GM18867 (cell line): ENCODE results near the gene JAG2.
"Not testable (repeated sequence)": the region's sequence is repeated elsewhere in the genome, so short reads cannot be mapped to it uniquely, and the experiment has no call there.

Experiments
- ATAC-seq: cut with Tn5 transposase; IDR thresholded peaks from one replicate; pipeline ENCODE4 v1.9.1; 2021; ENCODE audit warnings: mild to moderate bottlenecking, moderate library complexity; ENCODE audit not compliant: unreplicated experiment

Gene JAG2

GRCh38 chr14:105123064-105123665, 45.4 kb downstream of the JAG2 start:
- ATAC-seq: no peak

- no peak for ATAC-seq
Measured at GRCh38 chr14:105120056-105120455, 48.5 kb downstream of the JAG2 start.

- no peak for ATAC-seq
Measured at GRCh38 chr14:105119408-105120025, 49.1 kb downstream of the JAG2 start.

- ATAC-seq: no peak
Measured at GRCh38 chr14:105118646-105119407, 49.7 kb downstream of the JAG2 start.

GRCh38 chr14:105117710-105118385, 50.7 kb downstream of the JAG2 start:
- ATAC-seq: no peak

GRCh38 chr14:105117257-105117646, 51.3 kb downstream of the JAG2 start:
- no peak for ATAC-seq

- no peak for ATAC-seq
Measured at GRCh38 chr14:105116451-105117256, 51.9 kb downstream of the JAG2 start.

- ATAC-seq: not testable (repeated sequence)
Measured at GRCh38 chr14:105109243-105109642, 59.3 kb downstream of the JAG2 start.

GRCh38 chr14:105108516-105108864, 60.1 kb downstream of the JAG2 start:
- no peak for ATAC-seq

GRCh38 chr14:105107781-105108515, 60.6 kb downstream of the JAG2 start:
- ATAC-seq: no peak

GRCh38 chr14:105107351-105107750, 61.2 kb downstream of the JAG2 start:
- no peak for ATAC-seq

GRCh38 chr14:105105158-105105557, 63.4 kb downstream of the JAG2 start:
- ATAC-seq: no peak

GRCh38 chr14:105102893-105103292, 65.7 kb downstream of the JAG2 start:
- no peak for ATAC-seq

GRCh38 chr14:105102361-105102870, 66.2 kb downstream of the JAG2 start:
- ATAC-seq: no peak

- no peak for ATAC-seq
Measured at GRCh38 chr14:105100910-105101309, 67.7 kb downstream of the JAG2 start.

GRCh38 chr14:105099778-105100177, 68.8 kb downstream of the JAG2 start:
- ATAC-seq: no peak

- no peak for ATAC-seq
Measured at GRCh38 chr14:105098316-105098715, 70.3 kb downstream of the JAG2 start.

- no peak for ATAC-seq
Measured at GRCh38 chr14:105097794-105098127, 70.8 kb downstream of the JAG2 start.

- no peak for ATAC-seq
Measured at GRCh38 chr14:105096206-105096875, 72.2 kb downstream of the JAG2 start.
